HCT116 (cell line): ENCODE measurements around the gene SMIM21. TPM values are rescaled to one million over a fixed set of nuclear protein-coding genes. Genes with fewer than 3 reads are reported as not detected.

ENCODE experiments used
- ATAC-seq: fragments of 200-7000 bp; cut with Tn5 transposase; 2 replicates; pipeline ENCODE4 v1.9.1; 2020; ENCODE audit warnings: mild to moderate bottlenecking, moderate library complexity
- BruUV-seq: library from RNA; stranded (reverse); fragments of 400-500 nt; replicated peaks from 2 replicates; lab custom pipeline; 2021; lab: Mats Ljungman, UMichigan
- CTCF ChIA-PET: fragments of 300-600 bp; sonication (Branson Sonifier 250); formaldehyde crosslinking; loops from one replicate; lab custom pipeline; 2021; ENCODE audit warnings: antibody characterized with exemption; lab: Charles Lee
- POLR2A ChIA-PET: fragments of 300-600, 350-600 bp; sonication (Branson Sonifier 250); formaldehyde crosslinking; loops from one replicate; lab custom pipeline; 2021; ENCODE audit warnings: antibody characterized with exemption; lab: Charles Lee
- RAD21 ChIA-PET, 2 experiments: fragments of 300-600 bp; sonication (Branson Sonifier 250); formaldehyde crosslinking; loops; one replicate each; lab custom pipeline; 2023; ENCODE audit warnings: low total read pairs in 2 of 2; ENCODE audit not compliant: uncharacterized antibody in 2 of 2, unreplicated experiment in 2 of 2, low non-redundant PET in 1 of 2; lab: Charles Lee
- DNase-seq: peaks from one replicate; pipeline ENCODE4 v3.0.0-alpha.2; 2010; ENCODE audit warnings: low read depth, low spot score
- H2AFZ ChIP-seq: fragments of 200-600 bp; shearing (Covaris generic), sonication (generic); 2 replicates; pipeline ENCODE4 v1.6.1; 2017; ENCODE audit warnings: low read depth, mixed run types, mixed read lengths, antibody characterized with exemption, low read length; ENCODE audit not compliant: poor library complexity, severe bottlenecking
- H3K27ac ChIP-seq: 2 replicates; pipeline ENCODE4 v1.5.1; 2012; ENCODE audit warnings: low read depth, low read length
- H3K27me3 ChIP-seq: fragments of 200-600 bp; sonication (generic); 2 replicates; pipeline ENCODE4 v1.6.1; 2016; ENCODE audit warnings: mixed run types, low read length, mixed read lengths; ENCODE audit not compliant: insufficient read depth
- H3K36me3 ChIP-seq, 2 experiments: fragments of 200-500 bp in 1 of 2; fragments of 200-600 bp in 1 of 2; sonication (Bioruptor generic) in 1 of 2; sonication (generic) in 1 of 2; 2 replicates each; pipeline versions ENCODE4 v1.5.1 to v1.6.1; 2014 to 2016; ENCODE audit warnings: low read length in 2 of 2, inconsistent platforms in 1 of 2, mixed read lengths in 1 of 2, mixed run types in 1 of 2; ENCODE audit not compliant: insufficient read depth in 2 of 2, control insufficient read depth in 1 of 2
- H3K4me1 ChIP-seq, 2 experiments: fragments of 200-600 bp in 1 of 2; sonication (generic) in 1 of 2; 2 replicates each; pipeline versions ENCODE4 v1.5.1 to v1.6.1; 2012 to 2017; ENCODE audit warnings: low read length in 2 of 2, inconsistent platforms in 1 of 2, mild to moderate bottlenecking in 1 of 2, mixed read lengths in 1 of 2, mixed run types in 1 of 2, moderate library complexity in 1 of 2; ENCODE audit not compliant: insufficient read depth in 2 of 2, control insufficient read depth in 1 of 2
- H3K4me2 ChIP-seq: fragments of 200-600 bp; sonication (generic); 2 replicates; pipeline ENCODE4 v1.6.1; 2017; ENCODE audit warnings: mixed run types, low read length, mixed read lengths
- H3K4me3 ChIP-seq, 2 experiments: fragments of 200-600 bp in 1 of 2; sonication (generic) in 1 of 2; replicated peaks in 1 of 2; 2 replicates each; pipeline ENCODE4 v1.5.1; 2011 to 2016; ENCODE audit warnings: low read length in 2 of 2, control low read depth in 1 of 2, low read depth in 1 of 2, mild to moderate bottlenecking in 1 of 2, mixed read lengths in 1 of 2, mixed run types in 1 of 2
- H3K79me2 ChIP-seq: fragments of 200-600 bp; sonication (generic); 2 replicates; pipeline ENCODE4 v1.6.1; 2017; ENCODE audit warnings: mild to moderate bottlenecking, mixed run types, low read length, moderate library complexity, mixed read lengths; ENCODE audit not compliant: insufficient read depth
- H3K9ac ChIP-seq: fragments of 200-600 bp; sonication (generic); 2 replicates; pipeline ENCODE4 v1.6.1; 2016; ENCODE audit warnings: low read length, mixed read lengths
- H3K9me2 ChIP-seq: fragments of 200-600 bp; sonication (generic), shearing (Covaris generic); 2 replicates; pipeline ENCODE4 v1.6.1; 2017; ENCODE audit warnings: mixed run types, mild to moderate bottlenecking, moderate library complexity; ENCODE audit not compliant: insufficient read depth
- H3K9me3 ChIP-seq, 2 experiments: fragments of 200-500 bp in 1 of 2; fragments of 200-600 bp in 1 of 2; sonication (Bioruptor generic) in 1 of 2; sonication (generic) in 1 of 2; 2 replicates each; pipeline ENCODE4 v1.6.1; 2014 to 2017; ENCODE audit warnings: low read length in 2 of 2, mixed read lengths in 2 of 2, inconsistent platforms in 1 of 2, low read depth in 1 of 2, mild to moderate bottlenecking in 1 of 2, mixed run types in 1 of 2, moderate library complexity in 1 of 2; ENCODE audit not compliant: control insufficient read depth in 1 of 2, insufficient read depth in 1 of 2
- H4K20me1 ChIP-seq: fragments of 200-600 bp; sonication (generic), shearing (Covaris generic); 2 replicates; pipeline ENCODE4 v1.6.1; 2017; ENCODE audit warnings: mixed run types, mild to moderate bottlenecking, moderate library complexity; ENCODE audit not compliant: insufficient read depth
- CEBPB ChIP-seq: IDR thresholded peaks from 2 replicates; pipeline ENCODE4 v1.6.1; 2012; ENCODE audit warnings: low read depth
- EGR1 ChIP-seq: IDR thresholded peaks from 2 replicates; pipeline ENCODE4 v1.6.1; 2012; ENCODE audit warnings: low read depth
- ELF1 ChIP-seq: IDR thresholded peaks from 2 replicates; pipeline ENCODE4 v1.6.1; 2012; ENCODE audit warnings: low read depth, borderline replicate concordance
- EZH2 ChIP-seq: fragments of 200-600 bp; sonication (generic); IDR thresholded peaks from 2 replicates; pipeline ENCODE4 v1.6.1; 2017; ENCODE audit warnings: antibody characterized with exemption, mixed run types
- EZH2phosphoT487 ChIP-seq: fragments of 200-600 bp; IDR thresholded peaks from 2 replicates; pipeline ENCODE4 v1.6.1; 2018; ENCODE audit warnings: antibody characterized with exemption, borderline replicate concordance
- FOSL1 ChIP-seq: IDR thresholded peaks from 2 replicates; pipeline ENCODE4 v1.6.1; 2012; ENCODE audit warnings: low read depth
- JUND ChIP-seq: IDR thresholded peaks from 2 replicates; pipeline ENCODE4 v1.6.1; 2012
- POLR2A ChIP-seq: IDR thresholded peaks from 2 replicates; pipeline ENCODE4 v1.7.0; 2011; ENCODE audit warnings: borderline replicate concordance; ENCODE audit not compliant: insufficient read depth, insufficient read length; ENCODE audit errors: extremely low read depth
- RAD21 ChIP-seq: IDR thresholded peaks from 2 replicates; pipeline ENCODE4 v1.6.1; 2012; ENCODE audit warnings: low read depth, mild to moderate bottlenecking
- ZBTB33 ChIP-seq: IDR thresholded peaks from 2 replicates; pipeline ENCODE4 v1.6.1; 2011; ENCODE audit warnings: mild to moderate bottlenecking, low read length, moderate library complexity; ENCODE audit not compliant: insufficient replicate concordance; ENCODE audit errors: extremely low read depth
- ZNF274 ChIP-seq: fragments of 200-500 bp; sonication (Bioruptor generic); IDR thresholded peaks from 2 replicates; pipeline ENCODE4 v1.6.1; 2014; ENCODE audit warnings: mild to moderate bottlenecking, low read depth, low read length, inconsistent platforms
- intact Hi-C: fragments of 100-400 bp; cut with micrococcal nuclease; formaldehyde crosslinking; loops from 2 replicates; pipeline ENCODE4 v1.10.0; 2022
- total RNA-seq: library from RNA; stranded (reverse); gene quantifications from one replicate; pipeline ENCODE4 v1.2.1, GENCODE V29; 2021; ENCODE audit not compliant: unreplicated experiment

The SMIM21 gene
- total RNA-seq, 1 experiment from 2014 or later = not detected

GRCh38 chr18:75418293-75419005 is 9.1 kb downstream of the SMIM21 start:
- Histone ChIP-seq H2AFZ (no peak overlapping the region), H4K20me1 (no peaks in the 10 kb centered on the region), H3K4me2 (no peak overlapping the region), H3K9me3 (no peaks in the 10 kb centered on the region), H3K27me3 (peaks cover 5% of the 10 kb centered on the region; the same call in 1 of the 2 replicates), H3K27ac (no peak overlapping the region), H3K36me3 (no peaks in the 10 kb centered on the region), H3K9me2 (no peaks in the 10 kb centered on the region), H3K79me2 (no peaks in the 10 kb centered on the region), H3K4me3 (no peak overlapping the region), H3K9ac (no peak overlapping the region), H3K4me1 (no peaks in the 10 kb centered on the region)
- POLR2A ChIA-PET = no interaction called here
- DNase-seq (no peak), ATAC-seq (no peak)
- TF ChIP-seq POLR2A (no peak), EZH2 (no peak), RAD21 (no peak), JUND (no peak), EGR1 (no peak), FOSL1 (no peak), ELF1 (no peak), ZNF274 (no peak), EZH2phosphoT487 (no peak), ZBTB33 (no peak), CEBPB (no peak)
- BruUV-seq = no TSS peak
- CTCF ChIA-PET = no interaction called here
- RAD21 ChIA-PET = interaction anchor here in 1 of 2 experiments (0.6 kb wide), 1 partner anchor 858 kb away, joined by 3 read pairs; no protein-coding TSS in a partner anchor
- intact Hi-C loops = no loop called here
